GM12873 (cell line): ENCODE data around the gene SETD3.

Experiments used
- CTCF ChIP-seq: IDR thresholded peaks from 2 replicates; pipeline ENCODE4 v1.5.1; 2012; ENCODE audit warnings: low read depth, mild to moderate bottlenecking, moderate library complexity, low read length, control low read depth; ENCODE audit not compliant: insufficient read depth; ENCODE audit errors: missing control alignments

The SETD3 gene

DNA sequence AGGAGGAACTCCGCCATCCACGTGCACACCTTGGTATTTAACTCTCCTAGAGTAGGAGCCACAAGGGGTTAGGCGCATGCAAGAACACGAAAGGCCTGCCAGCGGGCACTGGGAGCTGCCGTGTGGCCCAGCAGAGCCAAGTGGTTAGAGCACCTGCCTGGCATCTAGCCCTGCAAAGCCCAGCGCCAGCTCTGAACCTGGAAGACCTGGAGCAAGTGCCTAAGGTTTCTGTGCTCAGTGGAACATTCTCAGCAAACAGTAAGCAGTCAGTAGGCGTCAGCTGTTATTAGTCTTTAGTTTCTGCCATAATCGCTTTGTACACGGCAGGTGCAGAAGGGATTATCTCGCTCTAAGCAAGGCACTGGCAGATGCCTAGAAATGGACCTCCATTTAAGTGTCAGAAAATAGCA lies 55.4 kb downstream of the SETD3 start:
- TF ChIP-seq CTCF, result no peak

GRCh38 chr14:99424306-99424877 lies 56.3 kb downstream of the SETD3 start:
- TF ChIP-seq CTCF, result no peak

GRCh38 chr14:99423434-99423833 lies 57.2 kb downstream of the SETD3 start:
- TF ChIP-seq CTCF, result no peak

GRCh38 chr14:99422228-99423010 lies 58.2 kb downstream of the SETD3 start:
- TF ChIP-seq CTCF, result no peak

DNA sequence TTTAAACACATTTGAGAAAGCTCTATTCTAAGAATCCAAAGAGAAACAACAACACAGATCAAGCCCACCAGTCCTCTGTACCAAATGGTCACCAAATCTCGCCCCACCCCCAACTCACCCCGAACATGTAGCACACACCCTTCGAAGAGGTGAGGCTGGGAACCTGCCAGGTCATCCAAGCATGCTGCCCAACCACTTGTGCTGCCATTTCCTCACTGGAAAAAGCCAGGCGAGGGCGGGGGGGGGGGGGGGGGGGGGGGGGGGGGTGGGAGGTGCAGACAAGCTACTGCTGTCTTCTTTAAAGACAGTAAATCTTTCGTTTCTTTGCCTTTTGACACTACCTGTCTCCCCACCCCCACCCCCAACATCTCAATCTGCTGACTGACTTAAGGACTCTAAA lies 59.9 kb downstream of the SETD3 start:
- no peak for TF ChIP-seq CTCF

DNA sequence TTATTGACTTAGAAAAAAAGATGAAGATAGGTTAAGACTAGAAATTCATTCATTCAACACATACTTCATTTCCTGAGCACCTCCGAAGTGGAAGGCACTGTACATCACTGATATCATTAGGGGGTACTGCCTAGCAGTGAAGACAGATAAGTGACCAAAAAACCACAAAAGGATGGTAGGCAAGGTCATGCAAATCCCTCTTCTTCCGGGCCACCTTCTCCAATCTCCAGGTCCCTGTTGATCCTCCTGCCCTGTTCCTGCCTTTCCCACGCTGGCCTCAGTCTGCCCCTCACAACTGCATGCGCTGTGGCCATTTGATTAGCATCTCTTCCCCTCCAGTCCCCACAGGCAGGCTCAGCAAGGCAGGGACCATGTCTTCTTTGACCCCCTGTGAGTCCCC lies 60.8 kb downstream of the SETD3 start:
- no peak for TF ChIP-seq CTCF

DNA sequence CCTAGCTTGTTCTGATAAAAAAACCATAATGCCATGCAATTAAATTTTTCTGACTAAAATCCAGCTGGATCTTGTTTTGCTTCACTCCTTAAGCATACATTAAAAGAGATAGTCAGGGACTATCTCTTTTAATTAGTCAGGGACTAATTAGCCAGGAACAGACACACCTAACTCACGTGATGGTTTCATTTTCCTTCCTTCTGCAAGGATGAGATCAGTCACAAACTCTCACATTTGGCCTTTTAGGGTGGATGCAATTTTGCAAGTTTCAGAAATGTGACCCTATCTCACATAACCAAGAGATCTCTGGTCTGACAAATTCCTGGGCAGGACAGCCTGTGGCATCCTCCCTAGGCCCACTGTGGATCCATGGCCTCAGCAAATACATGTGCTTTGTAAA lies 62.4 kb downstream of the SETD3 start:
- no peak for TF ChIP-seq CTCF
